HepG2 (cell line): ENCODE results near the gene ECHS1. TPM values are rescaled to one million over a fixed set of nuclear protein-coding genes. Genes with fewer than 3 reads are reported as not detected.
A peak's percentile ranks its signal among the peaks of the same experiment; 100 is the strongest.

Source experiments
- AGO2 ChIP-seq: fragments of 200-400 bp; formaldehyde crosslinking; optimal IDR thresholded peaks from 2 replicates; pipeline ENCODE3; 2017; ENCODE audit warnings: mild to moderate bottlenecking, low read depth, low read length, moderate library complexity
- BHLHE40 ChIP-seq: IDR thresholded peaks from 2 replicates; pipeline ENCODE4 v1.6.1; 2011; ENCODE audit warnings: low read length, improper control_type of control experiment
- CC2D1A ChIP-seq: sonication (generic); formaldehyde crosslinking; IDR thresholded peaks from 2 replicates; pipeline ENCODE4 v1.8.1; 2023; ENCODE audit warnings: mild to moderate bottlenecking, missing genetic modification reagents
- HES4 ChIP-seq: sonication (generic); formaldehyde crosslinking; IDR thresholded peaks from 2 replicates; pipeline ENCODE4 v1.9.0; 2021; ENCODE audit warnings: mild to moderate bottlenecking, missing genetic modification reagents, borderline replicate concordance
- NONO ChIP-seq, 2 experiments: fragments of 450-650 bp in 1 of 2; sonication (generic) in 1 of 2; formaldehyde crosslinking in 1 of 2; IDR thresholded peaks in 1 of 2; conservative IDR thresholded peaks in 1 of 2; 2 replicates each; pipeline versions ENCODE4 v1.6.1 to v1.8.0; 2017 to 2022; ENCODE audit warnings: mild to moderate bottlenecking in 1 of 2, missing genetic modification reagents in 1 of 2, moderate library complexity in 1 of 2
- POGK ChIP-seq: sonication (generic); formaldehyde crosslinking; conservative IDR thresholded peaks from 2 replicates; pipeline ENCODE4 v1.8.0; 2022; ENCODE audit warnings: mild to moderate bottlenecking, moderate library complexity, missing genetic modification reagents
- POLR2AphosphoS2 ChIP-seq: IDR thresholded peaks from 2 replicates; pipeline ENCODE4 v1.6.1; 2011; ENCODE audit warnings: low read depth, low read length, improper control_type of control experiment
- RARA ChIP-seq: IDR thresholded peaks from 2 replicates; pipeline ENCODE4 v1.6.1; 2016; ENCODE audit warnings: missing genetic modification reagents, missing compliant biosample characterization
- RFX1 ChIP-seq: fragments of 450-650 bp; IDR thresholded peaks from 2 replicates; pipeline ENCODE4 v1.6.1; 2017
- ZBTB38 ChIP-seq: sonication (generic); formaldehyde crosslinking; IDR thresholded peaks from 2 replicates; pipeline ENCODE4 v1.5.1; 2020; ENCODE audit warnings: mild to moderate bottlenecking, missing genetic modification reagents
- ZBTB7B ChIP-seq: sonication (generic); formaldehyde crosslinking; IDR thresholded peaks from 2 replicates; pipeline ENCODE4 v1.4.0; 2020; ENCODE audit warnings: missing genetic modification reagents
- ZNF234 ChIP-seq: sonication (generic); formaldehyde crosslinking; conservative IDR thresholded peaks from 2 replicates; pipeline ENCODE4 v1.5.1; 2020; ENCODE audit warnings: mild to moderate bottlenecking, missing genetic modification reagents
- ZNF337 ChIP-seq: sonication (generic); formaldehyde crosslinking; IDR thresholded peaks from 2 replicates; pipeline ENCODE4 v1.5.1; 2020; ENCODE audit warnings: missing genetic modification reagents, low read depth, mild to moderate bottlenecking, borderline replicate concordance
- ZNF362 ChIP-seq: sonication (generic); formaldehyde crosslinking; IDR thresholded peaks from 2 replicates; pipeline ENCODE4 v1.4.0; 2020; ENCODE audit warnings: missing genetic modification reagents, mild to moderate bottlenecking, borderline replicate concordance
- ZNF383 ChIP-seq: sonication (generic); formaldehyde crosslinking; IDR thresholded peaks from 2 replicates; pipeline ENCODE4 v1.4.0; 2020; ENCODE audit warnings: missing genetic modification reagents, mild to moderate bottlenecking, borderline replicate concordance
- ZNF431 ChIP-seq: sonication (generic); formaldehyde crosslinking; IDR thresholded peaks from 2 replicates; pipeline ENCODE4 v1.9.0; 2022; ENCODE audit warnings: missing genetic modification reagents, low read depth, mild to moderate bottlenecking, borderline replicate concordance
- ZNF441 ChIP-seq: sonication (generic); formaldehyde crosslinking; IDR thresholded peaks from 2 replicates; pipeline ENCODE4 v1.7.0; 2021; ENCODE audit warnings: missing genetic modification reagents, borderline replicate concordance
- polyA plus RNA-seq, 8 experiments: library from polyadenylated mRNA; depleted of rRNA in 3 of 8; stranded (reverse) in 7 of 8; unstranded in 1 of 8; fragments of >200 nt; fragmentation: Illumina TruSeq in 4 of 8; extraction: Trizol in 4 of 8; gene quantifications; 2 replicates each; pipeline versions ENCODE4 v1.2.1 to v1.2.3, GENCODE V29; 2011 to 2016; ENCODE audit warnings: low read depth in 4 of 8, missing spikeins in 1 of 8, mixed read lengths in 1 of 8; ENCODE audit not compliant: insufficient read depth in 1 of 8
- total RNA-seq, 5 experiments: library from RNA; depleted of rRNA; stranded (reverse); fragments of >200 nt; fragmentation: Illumina TruSeq; extraction: Trizol; gene quantifications; 2 replicates each; pipeline ENCODE4 v1.2.3, GENCODE V29; 2016; ENCODE audit warnings: low read depth in 1 of 5
- TF ChIP-seq, protein P1 (sequence below): sonication (generic); formaldehyde crosslinking; IDR thresholded peaks from 2 replicates; pipeline ENCODE4 v1.4.0; 2020; ENCODE audit warnings: mild to moderate bottlenecking, missing genetic modification reagents
- TF ChIP-seq, protein P2 (sequence below): sonication (generic); formaldehyde crosslinking; IDR thresholded peaks from 2 replicates; pipeline ENCODE4 v1.4.0; 2020; ENCODE audit warnings: mild to moderate bottlenecking, missing genetic modification reagents

ECHS1 gene
- total and polyA plus RNA-seq, 2 of the 13 experiments (the other 11 are each of a cell fraction or from before 2014, with no cell fraction given): 32.7 to 195 TPM

- TF ChIP-seq RFX1 (no peak), NONO (IDR thresholded peaks at IDR 0.05) (no peak), NONO (CRISPR knock-in tag; conservative IDR thresholded peaks at IDR 0.05) (no peak), CC2D1A (CRISPR knock-in tag) (no peak), AGO2 (no peak), ZNF431 (0 out of 2 replicates have a peak, but pooled peaks have one; percentile 46), POGK (CRISPR knock-in tag) (no peak; the same call in 1 of the 2 replicates), RARA (no peak), ZBTB7B (CRISPR knock-in tag) (no peak), ZNF337 (CRISPR knock-in tag) (no peak), ZBTB38 (CRISPR knock-in tag) (peak; percentile 17; the same call in 1 of the 2 replicates), ZNF234 (no peak), ZNF362 (peak; percentile 83; the same call in 1 of the 2 replicates), ZNF383 (no peak), HES4 (no peak), BHLHE40 (0 out of 2 replicates have a peak, but pooled peaks have one; percentile 24), ZNF441 (CRISPR knock-in tag) (peak; percentile 85; the same call in 1 of the 2 replicates), POLR2AphosphoS2 (no peak)
- TF ChIP-seq, protein P1, sequence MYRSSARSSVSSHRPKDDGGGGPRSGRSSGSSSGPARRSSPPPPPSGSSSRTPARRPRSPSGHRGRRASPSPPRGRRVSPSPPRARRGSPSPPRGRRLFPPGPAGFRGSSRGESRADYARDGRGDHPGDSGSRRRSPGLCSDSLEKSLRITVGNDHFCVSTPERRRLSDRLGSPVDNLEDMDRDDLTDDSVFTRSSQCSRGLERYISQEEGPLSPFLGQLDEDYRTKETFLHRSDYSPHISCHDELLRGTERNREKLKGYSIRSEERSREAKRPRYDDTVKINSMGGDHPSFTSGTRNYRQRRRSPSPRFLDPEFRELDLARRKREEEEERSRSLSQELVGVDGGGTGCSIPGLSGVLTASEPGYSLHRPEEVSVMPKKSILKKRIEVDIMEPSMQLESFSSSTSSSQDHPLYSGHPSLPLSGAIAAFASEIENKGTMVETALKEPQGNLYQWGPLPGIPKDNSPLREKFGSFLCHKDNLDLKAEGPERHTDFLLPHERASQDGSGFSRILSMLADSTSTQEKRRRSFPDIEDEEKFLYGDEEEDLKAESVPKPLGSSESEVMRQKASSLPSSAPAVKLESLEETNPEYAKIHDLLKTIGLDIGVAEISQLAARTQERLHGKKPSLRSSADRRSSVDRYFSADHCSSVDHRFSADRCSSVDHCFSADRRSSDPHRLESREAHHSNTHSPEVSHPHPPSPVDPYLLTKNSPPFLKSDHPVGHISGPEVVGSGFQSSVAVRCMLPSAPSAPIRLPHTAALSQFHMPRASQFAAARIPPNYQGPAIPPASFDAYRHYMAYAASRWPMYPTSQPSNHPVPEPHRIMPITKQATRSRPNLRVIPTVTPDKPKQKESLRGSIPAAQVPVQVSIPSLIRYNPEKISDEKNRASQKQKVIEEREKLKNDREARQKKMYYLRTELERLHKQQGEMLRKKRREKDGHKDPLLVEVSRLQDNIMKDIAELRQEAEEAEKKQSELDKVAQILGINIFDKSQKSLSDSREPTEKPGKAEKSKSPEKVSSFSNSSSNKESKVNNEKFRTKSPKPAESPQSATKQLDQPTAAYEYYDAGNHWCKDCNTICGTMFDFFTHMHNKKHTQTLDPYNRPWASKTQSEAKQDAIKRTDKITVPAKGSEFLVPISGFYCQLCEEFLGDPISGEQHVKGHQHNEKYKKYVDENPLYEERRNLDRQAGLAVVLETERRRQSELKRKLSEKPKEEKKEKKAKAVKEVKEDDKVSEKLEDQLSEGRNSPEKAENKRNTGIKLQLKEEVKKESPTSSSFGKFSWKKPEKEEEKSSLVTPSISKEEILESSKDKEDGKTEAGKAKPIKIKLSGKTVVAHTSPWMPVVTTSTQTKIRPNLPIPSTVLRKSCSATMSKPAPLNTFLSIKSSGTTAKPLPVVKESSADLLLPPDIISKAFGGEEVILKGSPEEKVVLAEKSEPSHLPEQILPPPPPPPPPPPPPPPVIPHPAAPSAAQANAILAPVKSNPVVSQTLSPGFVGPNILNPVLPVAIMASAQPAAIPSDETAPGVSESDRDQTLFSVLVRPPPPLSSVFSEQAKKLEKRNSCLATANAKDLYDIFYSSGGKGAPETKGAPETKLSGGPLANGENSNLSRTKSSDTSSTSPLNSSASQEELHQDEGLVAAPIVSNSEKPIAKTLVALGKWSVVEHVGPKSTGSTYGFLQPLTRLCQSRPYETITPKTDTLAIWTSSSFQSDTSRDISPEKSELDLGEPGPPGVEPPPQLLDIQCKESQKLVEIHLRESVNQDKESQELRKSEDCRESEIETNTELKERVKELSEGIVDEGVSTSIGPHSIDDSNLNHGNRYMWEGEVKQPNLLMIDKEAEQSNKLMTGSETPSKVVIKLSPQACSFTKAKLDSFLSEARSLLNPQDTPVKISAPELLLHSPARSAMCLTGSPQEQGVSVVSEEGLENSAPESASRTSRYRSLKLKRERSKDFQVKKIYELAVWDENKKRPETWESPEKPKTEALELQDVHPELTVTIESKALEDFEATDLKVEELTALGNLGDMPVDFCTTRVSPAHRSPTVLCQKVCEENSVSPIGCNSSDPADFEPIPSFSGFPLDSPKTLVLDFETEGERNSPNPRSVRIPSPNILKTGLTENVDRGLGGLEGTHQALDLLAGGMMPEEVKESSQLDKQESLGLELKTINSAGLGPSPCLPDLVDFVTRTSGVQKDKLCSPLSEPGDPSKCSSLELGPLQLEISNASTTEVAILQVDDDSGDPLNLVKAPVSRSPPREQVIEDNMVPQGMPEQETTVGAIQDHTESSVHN (CRISPR knock-in tag): no peak
- TF ChIP-seq, protein P2, sequence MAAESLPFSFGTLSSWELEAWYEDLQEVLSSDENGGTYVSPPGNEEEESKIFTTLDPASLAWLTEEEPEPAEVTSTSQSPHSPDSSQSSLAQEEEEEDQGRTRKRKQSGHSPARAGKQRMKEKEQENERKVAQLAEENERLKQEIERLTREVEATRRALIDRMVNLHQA (CRISPR knock-in tag): no peak
Measured at GRCh38 chr10:133359554-133359971, 13.6 kb downstream of the ECHS1 start (continued).
